Measurements from ENCODE around the gene FGF9.

Gene FGF9

DNA sequence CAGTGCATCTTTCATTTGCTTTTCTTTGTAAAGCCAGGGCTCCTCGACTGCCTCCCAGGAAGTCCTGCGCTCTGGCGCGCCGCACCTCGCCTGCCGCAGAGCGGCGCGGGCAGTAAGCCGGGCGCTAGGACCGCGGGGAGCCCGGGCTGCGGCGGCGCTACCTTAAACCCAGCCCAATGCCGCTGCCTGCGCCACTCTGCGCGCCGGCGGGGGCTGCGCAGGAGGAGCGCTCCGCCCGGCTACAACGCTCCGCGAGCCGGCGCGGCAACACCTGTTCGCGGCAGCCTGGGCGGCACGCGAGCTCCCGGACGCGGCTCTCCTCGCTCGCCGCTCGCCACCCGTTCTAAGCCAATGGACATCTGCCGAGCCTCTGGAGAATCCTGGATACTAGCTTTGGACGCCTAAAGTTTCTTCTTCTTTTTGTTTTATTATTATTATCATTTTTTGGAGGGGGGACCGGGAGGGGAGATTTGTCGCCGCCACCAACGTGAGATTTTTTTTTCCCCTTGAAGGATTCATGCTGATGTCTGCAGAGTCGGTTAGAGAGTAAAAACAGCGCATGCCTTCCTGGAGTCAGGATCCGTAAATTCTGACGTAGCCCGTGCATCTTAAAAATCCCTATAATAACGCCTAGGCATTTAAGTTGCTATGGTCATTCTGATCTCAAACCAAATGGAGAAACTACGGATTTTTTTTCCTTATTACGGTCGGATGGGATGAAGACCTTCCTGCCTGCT lies at the start of gene FGF9:
Gene FGF9, plus strand, starts transcription at position 191 of the 737 bp plus-strand sequence. CDS start 840 bp downstream, outside the sequence.
- peak; percentile 84 for DNase-seq (ENCODE audit: low read depth)

DNA sequence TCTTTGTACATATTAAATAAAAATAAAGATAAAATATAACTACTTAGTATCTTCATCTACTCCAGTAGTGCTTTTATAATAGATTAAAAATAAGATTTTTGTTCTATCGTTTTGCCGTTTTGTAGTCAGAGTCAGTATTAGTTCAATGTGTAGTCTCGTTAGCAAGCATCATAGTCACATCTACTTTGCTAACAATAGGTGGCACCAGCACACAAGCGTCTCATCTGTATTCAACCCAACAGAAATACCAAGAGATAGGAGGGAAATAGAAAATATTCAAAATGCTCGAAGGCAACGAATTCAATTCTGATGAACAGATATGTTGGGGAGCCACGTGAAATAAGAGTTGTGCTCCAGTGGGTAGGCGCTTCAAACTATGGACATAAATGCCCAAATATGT lies 45.5 kb upstream of the FGF9 start:
- DNase-seq (ENCODE audit: low read depth) = peak; percentile 24

DNA sequence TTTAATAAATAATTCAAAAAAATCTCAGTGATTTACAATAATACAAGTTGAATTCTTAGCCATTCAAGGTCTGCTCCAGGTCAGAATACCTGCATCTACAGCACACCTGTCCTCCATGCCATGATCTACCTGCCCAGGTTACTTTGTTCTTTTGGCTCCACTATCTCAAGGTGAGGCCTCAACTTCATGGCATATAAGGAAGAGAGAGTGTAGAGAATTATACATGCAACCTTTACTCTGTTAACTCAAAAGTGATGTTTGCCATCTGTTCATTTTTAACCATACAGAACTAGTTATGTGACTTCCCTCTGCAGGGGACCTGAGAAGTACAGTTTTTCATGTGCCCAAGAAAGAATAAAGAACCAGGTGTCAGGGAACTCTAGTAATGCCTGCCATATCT lies 38.7 kb upstream of the FGF9 start:
- no peak for DNase-seq (ENCODE audit: low read depth)

DNA sequence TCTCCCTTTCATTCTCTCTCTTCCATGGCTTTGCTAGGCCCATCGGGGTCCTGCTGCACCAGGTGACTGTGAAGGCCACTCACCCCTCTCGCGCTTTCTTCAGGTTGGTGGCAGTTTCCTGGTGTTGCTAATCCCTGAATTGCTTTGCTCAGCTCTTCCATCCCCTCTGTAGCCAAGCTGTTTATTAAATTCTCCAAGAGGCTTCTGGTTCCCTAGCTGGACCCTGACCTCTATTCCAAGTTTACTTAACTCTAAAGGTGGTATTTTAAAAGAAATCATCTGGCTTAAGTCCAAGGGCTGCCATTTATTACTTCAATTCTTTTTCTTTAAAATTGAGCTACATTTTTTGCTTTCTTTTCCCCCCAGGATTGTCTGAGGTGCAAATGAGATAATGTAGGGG lies 34.2 kb upstream of the FGF9 start:
- DNase-seq (ENCODE audit: low read depth) = no peak

DNA sequence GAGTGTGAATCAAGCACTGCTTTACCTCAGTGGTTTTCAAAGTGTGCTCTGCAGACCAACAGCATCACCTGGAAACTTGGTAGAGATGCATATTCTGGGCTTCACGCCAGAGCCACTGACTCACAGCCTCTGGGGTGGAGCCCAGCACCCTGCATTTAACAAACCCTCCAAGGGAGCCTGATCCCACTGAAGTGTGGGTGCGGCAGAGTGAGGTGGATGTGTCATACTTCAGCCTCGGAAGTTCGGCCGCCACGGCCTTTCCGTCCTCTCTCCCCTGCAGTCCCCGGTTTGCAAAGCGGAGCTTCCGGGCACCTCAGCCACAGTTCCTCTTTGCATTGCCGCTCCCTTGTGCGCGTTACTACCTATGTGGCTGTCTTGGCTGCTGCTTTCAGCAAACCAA lies 33.6 kb upstream of the FGF9 start:
- peak; percentile 71 for DNase-seq (ENCODE audit: low read depth)

DNA sequence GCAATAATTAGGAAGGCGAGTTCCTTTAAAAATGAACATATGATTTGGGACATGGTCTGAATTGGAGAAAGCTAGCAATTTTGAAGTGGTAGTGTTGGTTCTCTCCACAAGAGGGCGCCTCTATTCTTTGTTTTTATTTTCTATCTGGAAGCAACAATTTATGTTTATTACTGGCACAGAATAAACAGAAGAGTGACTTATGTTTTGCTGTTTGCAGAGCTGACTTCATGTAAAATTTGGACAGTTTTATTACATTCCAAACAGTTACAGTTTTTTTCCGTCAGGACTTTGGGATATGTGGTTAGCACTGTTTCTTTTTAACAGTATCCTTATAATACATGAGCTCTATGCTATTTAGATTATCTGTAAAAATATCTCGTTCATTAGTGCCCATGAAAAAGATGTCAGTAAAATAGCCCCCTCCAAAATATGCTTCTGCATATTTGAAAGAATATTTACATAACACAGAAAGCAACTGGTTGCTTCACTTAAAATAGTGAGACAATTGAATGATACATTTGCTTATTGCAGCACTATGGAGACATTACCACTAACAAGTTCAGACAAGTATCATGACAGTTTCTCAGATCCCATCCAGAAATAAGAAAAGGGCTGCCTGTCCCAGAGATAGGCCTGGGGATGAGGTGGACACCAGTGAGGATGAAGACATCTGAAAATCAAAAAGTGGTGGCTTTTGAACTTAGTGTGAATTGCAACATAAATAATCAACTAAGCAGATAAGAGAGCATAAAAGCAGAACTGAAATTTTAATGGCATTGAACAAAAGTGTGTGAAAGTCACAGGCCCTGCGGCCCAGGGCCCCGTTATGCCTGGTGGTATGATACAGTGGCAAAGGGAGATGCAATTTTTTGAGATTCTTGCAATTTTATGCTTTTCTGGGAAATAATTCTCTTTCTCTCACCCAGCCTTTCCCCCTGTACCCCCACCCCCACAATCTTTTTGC lies 32.3 kb upstream of the FGF9 start:
- peak; percentile 7 for DNase-seq (ENCODE audit: low read depth)

DNA sequence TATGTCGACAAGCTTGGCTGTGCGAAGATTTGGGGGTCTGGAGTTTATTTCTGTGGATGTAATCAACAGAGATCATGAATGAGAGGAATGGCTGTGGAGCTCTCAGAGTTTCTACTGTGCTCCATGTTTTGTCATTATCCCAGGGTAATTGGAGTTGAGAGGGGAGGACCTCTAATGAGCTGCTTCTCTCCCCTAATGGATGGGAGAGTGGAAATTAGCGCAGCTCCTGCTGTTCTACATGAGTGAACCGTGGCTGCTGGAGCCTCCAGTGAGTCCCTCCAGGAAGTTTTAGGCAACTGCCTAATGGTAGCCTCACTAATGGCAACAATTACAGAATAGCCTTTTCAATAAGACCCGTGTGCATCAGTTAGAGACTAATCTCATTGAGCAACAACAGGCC lies 31.3 kb upstream of the FGF9 start:
- no peak for DNase-seq (ENCODE audit: low read depth)

DNA sequence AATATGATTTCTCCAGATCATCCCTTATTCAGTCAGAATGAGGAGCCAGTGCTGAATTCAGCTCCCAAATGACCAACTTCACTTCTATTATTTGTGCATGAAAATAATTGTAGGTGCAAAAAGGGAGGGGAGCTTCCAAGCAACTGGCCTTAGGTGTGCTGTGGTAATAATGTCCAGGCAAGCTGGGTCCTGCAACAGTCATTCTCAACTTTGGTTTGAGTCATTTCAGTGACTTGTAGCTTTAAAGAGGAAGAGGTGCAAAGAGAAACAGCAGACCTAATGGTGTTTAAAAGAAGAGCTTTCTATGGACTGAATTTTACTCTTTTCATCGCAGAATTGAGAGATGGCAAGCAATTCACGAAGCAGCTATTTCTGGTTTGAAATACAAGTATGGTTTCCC lies 29.2 kb upstream of the FGF9 start:
- DNase-seq (ENCODE audit: low read depth) = no peak

DNA sequence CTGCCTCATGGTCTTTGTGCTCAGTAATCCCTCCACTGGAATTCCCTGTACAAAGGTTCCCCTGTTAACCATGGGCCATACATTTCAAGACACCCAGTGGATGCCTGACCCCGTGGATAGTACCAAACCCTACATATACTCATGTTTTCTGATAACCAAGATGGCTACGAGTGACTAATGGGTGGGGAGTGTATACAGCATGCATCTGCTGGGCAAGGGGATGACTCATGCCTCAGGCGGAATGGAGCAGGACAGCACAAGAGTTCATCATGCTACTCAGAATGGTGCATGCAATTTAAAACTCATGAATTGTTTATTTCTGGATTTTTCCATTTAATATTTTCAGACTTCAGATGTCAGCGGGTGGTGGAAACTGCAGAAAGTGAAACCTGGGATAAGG lies 13.3 kb upstream of the FGF9 start:
- DNase-seq (ENCODE audit: low read depth) = peak; percentile 81

DNA sequence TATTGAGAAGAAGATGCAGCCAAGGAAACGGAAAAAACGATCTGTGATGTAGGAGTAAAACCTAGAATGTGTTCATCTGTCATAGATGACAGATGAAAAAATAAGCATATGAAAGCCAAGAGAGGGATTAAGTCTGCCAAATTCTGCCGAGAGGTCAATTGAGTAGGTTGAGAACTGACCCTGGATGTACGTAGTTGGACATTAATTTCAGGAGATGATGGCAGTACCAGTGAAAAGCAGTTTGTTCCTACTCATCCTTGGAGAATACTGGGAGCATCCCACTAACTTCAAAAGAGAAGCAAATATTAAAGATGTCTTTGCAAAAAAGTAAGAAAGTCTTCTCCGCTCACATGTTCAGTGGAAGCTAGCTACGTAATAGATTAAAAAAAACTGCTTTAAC lies 11.8 kb upstream of the FGF9 start:
- DNase-seq (ENCODE audit: low read depth) = no peak

DNA sequence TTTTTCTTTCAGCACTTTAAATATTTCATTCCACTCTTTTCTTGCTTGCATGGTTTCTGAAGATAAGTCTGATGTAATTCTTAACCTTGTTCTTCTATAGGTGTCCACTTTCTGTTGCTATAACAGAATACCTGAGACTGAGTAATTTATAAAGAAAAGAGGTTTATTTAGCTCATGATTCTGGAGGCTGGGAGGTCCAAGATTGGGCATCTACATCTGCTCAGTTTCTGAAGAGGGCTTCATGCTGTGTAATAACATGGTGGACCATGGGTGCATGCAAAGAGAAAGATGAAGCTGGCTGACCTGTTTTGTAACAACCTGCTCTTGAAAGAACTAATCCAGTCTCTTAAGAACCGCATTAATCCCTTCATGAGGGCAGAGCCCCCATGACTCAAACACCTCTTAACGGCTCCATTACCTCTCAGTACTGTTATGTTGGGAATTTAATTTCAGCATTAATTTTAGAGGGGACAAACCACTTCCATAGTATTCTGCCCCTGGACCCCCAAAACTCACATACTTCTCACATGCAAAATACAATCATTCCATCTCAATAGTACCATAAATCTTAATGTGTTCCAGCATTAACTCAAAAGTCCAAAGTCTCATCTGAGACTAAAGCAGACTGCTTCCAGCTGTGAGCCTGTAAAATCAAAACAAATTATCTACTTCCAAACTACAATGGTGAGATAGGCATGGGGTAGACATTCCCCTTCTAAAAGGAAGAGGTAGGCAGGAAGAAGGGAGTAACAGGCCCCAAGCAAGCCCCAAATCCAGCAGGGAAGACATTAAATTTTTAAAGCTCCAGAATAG lies 9.6 kb upstream of the FGF9 start:
- no peak for DNase-seq (ENCODE audit: low read depth)

DNA sequence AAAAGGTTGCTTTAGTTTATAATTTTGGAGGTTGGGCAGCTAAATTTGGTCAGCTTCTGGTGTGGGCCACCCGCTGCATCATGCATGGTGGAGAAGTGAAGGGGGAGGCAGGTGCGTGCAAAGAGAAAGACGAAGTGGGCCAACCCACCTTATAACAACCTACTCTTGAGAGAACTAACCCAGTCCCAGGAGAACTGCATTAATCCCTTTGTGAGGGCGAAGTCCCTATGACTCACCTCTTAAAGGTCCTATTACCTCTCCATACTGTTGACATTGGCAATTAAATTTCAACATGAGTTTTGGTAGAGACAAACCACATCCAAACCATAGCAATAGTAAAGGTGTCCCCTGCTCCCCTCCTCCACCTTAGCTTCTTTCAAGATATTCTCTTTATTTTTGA lies 7.7 kb upstream of the FGF9 start:
- DNase-seq (ENCODE audit: low read depth) = no peak

DNA sequence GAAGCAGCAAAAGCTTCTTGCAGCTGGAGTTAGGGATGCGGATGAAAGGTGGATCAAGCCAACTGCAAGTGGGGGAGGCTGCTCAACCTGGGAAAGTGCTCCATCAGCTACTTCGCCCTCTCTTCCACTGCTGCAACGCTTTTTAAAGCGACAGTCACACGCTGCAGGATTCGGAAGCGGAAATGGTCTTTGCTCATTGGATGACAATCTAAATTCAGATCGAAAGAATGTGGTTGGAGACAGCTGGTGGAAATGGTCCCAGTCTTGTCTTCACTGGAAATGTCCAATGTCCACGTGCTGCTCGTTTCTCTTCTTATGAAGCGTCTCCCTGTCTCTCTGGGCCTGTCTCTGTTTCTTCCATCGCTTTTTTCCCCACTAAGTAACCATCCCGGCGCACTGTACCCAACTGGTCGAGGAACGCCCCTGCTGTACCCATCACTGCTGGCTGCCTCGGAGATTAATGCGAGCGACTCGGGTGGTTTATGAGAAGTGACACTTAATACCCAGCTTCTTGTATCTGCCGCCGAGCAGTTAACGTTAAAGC lies 2.1 kb upstream of the FGF9 start:
- no peak for DNase-seq (ENCODE audit: low read depth)

DNA sequence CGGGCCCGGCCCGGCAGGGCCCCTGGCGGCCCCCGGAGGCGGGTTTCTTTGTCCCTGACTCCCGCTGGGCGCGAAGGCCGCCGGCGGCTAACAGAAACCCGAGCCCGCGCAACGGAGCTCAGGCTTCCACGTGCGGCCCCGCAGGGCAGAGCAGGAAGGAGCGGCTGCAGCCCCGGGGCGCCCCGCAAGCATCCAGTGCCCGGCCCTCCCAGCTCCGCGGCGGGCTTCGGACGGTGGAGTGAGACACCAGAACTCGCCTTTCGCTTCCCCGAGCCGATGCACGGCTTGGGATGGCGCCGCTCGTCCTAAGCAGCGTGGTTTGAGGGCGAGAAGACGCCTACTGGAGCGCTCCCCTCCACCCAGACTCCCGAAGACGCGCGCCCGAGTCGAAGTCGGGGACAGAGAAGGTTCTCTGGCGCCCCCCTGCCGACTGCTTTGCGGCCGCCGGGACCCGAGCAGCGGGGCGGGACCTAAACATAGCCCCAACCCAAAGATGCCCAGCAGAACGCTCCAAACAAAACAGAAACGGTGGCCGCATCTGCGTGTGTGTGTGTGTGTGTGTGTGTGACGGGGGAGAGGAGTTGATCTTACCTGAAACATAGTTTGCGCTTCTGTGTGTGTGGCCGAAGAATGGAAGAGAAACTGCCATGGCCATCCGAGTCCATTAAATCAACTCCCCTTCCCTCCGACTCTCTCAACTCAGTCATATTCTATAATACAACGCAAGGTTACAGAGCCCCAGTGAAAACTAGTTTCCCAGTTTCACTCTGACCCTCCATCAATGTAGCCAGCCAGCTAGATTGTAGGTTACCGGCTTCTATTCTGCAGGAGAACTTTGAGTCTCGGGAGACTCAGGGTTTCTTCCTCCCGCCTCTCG lies 629 bp upstream of the FGF9 start:
- DNase-seq (ENCODE audit: low read depth) = peak; percentile 52

DNA sequence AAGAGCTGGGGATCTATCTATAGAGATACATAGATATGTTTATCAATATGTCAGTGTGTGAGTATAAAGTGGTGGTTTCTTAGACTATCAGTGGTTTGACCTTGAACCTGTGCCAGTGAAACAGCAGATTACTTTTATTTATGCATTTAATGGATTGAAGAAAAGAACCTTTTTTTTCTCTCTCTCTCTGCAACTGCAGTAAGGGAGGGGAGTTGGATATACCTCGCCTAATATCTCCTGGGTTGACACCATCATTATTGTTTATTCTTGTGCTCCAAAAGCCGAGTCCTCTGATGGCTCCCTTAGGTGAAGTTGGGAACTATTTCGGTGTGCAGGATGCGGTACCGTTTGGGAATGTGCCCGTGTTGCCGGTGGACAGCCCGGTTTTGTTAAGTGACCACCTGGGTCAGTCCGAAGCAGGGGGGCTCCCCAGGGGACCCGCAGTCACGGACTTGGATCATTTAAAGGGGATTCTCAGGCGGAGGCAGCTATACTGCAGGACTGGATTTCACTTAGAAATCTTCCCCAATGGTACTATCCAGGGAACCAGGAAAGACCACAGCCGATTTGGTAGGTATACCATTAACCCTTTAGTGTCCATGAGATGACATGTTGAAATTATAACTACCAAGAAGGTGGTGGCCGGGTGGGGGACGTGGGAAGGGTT lies 880 bp downstream of the FGF9 start:
- no peak for DNase-seq (ENCODE audit: low read depth)

DNA sequence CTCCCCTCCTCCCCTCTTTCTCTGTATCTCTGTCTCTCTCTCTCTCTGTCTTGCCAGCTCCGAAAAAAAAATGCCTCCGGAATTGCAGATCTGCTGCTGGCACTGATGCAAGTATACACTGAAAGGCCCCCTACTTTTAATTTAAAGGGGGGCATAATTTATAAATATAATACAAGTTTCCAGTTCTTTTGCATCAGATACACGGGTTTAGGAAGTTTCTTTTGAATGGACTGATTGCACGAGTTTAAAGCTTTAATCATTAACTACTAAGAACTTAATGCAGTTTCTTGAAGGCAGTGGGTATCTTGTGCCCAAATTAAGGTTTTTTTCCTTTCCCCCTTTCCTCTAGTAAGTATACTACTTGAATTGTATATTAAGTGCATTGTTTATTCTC lies 1.4 kb downstream of the FGF9 start:
- DNase-seq (ENCODE audit: low read depth) = no peak

DNA sequence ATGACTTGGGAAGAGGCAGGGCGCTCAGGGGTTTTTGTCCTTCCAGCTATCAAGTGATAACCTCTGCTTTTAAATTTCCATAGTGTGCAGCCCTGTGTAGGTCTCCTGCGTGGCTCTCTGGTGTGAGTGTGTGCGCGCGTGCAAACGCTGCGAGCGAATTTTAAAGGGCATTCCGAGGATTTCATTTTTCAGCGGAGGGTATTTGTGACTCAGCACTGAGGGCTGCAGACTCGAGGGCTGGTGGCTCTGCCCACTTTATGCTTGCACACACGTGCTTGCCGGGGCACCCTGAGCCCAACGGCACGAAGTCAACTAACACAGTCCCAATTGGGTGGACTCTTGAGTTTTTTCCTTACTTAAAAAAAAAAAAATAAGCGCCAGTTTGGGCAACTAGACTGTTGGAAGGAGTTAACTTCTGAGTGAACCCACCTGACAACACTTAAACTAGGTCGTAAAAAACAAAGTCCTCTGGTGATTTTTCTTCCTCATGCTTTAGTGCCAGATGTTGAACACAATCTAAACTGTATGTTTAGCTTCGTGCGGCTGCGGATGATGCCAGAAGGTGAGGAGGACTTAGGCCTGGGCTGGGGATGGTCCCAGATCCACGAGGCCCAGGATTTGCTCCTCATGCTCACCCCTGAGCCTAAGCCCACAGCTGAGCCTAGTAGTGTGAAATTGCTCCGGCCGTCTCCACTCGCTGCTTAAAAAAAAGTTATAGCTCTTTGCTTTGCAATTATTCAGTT lies 2.1 kb downstream of the FGF9 start:
- DNase-seq (ENCODE audit: low read depth) = no peak

DNA sequence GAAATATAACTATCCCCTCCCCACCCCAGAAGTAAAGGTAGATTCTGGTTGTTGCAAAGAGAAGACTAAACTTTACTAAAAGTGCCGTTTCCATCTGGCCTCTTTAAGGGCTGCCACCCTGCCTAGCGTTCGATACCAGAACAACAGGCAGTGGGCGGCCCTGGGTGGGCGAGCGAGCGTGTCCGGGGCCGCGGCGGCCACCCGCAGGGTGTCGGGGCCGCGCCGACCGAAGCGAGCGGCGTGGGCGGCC lies 2.6 kb downstream of the FGF9 start:
- DNase-seq (ENCODE audit: low read depth) = no peak

DNA sequence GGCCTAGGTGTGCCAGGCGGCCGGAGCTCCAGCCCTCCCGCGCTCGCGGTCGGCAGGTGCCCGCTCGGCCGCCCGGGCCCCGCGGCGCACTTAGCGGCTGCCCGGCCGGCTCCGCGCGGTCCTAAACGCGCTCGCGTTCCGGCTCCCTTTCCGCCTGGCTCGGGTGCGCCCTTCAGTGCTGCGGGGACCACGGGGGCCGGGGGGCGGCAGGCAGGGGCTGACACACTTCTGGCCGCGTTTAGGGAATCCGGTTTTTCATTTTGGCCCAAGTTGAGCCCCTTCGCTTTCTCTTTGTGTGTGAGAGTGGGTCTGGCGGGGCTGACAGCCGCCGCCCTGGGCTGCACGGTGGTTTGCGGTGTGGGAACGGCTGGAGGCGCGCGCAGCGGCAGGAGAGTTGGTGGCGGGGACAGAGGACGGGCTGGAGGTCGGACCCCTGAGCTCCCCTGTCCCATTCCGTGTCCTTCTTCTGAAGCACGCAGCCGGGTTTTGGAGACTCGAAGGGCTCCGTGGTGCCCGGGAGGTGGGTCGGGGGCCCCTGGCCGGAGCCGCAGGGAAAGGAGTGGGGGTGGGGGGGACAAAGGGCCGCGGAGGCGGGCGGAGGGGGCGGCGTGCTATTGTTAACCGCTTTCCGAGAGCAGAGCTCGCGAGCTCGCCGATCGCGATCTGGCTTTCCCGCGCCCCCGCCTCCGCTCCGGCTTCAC lies 3.1 kb downstream of the FGF9 start:
- DNase-seq (ENCODE audit: low read depth) = peak; percentile 39

All from iris pigment epithelial cell (primary cell).